Limb (tissue), 2 donors: ENCODE results near the gene DIAPH1.
"Not testable (repeated sequence)": the region's sequence is repeated elsewhere in the genome, so short reads cannot be mapped to it uniquely, and the experiment has no call there.

Source experiments
- DNase-seq, 2 donors: peaks; one replicate each; pipeline ENCODE4 v3.0.0-alpha.2; 2016; ENCODE audit errors: extremely low spot score in 2 of 2

Gene DIAPH1

DNA sequence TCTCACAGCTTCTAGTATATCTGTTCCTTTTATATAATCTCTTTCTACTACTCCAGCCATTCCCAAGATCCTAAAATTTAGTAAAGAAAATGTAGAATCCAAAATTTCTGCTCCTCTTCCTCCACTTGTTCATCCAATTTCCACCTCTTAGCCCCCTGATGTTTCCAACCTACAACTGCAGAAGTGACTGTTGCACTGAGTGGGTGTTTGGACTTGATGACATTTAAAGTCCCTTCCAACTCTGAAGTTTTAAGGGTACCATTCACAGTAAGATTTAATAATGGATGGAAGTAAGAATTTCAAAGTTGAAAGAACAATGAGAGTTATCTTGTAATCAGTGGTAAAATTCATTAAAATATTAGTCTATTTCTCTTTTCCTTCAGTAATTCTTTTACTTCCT, 5.5 kb downstream of the DIAPH1 start:
- no peak for DNase-seq

DNA sequence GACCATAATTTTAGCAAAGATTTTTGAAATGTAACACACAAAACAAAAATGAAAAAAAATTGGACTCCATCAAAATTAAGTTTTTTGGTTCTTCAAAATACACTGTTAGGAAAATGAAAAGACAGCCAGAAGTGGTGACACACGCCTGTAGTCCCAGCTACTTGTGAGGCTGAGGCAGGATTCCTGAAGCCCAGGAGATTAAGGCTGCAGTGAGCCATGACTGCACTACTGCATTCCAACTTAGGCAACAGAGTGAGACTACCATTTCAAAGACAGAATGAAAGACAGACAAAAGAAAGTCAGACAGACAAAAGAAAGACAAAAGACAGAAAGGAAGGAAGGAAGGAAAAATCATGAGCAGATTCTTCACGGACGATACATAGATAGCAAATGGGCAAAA, 7.5 kb downstream of the DIAPH1 start:
- no peak for DNase-seq

DNA sequence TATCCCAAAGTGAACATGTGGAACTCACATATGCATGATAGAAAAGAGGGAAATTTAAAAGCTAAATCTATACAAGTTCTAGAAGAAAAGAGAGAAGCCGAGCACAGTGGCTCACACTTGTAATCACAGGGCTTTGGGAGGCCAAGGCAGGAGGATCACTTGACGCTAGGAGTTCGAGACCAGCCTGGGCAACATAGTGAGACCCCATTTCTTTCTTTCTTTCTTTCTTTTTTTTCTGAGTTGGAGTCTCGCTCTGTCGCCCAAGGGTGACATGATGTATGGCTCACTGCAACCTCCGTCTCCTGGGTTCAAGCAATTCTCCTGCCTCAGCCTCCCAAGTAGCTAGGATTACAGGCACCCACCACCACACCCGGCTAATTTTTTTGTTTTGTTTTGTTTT, 8.9 kb downstream of the DIAPH1 start:
- not testable (repeated sequence) for DNase-seq

DNA sequence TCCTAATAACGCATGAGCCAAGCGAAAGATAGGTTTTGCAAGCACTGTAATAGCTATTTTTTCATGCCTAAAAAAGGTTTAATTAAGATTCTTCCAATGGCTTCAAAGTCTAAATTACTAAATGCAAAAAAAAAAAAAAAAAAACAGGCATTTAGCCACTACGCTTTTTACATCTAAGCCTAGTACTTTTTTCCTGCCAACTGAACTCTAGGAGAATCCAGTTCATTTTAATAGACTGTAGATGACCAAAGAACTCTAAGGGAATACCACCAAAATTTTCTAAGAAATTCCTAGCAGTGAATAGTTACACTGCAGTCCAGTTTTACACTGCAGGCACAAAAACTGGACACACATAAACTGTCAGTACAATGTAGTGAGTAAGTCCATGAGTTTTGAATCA, 9.8 kb downstream of the DIAPH1 start:
- DNase-seq = no peak

DNA sequence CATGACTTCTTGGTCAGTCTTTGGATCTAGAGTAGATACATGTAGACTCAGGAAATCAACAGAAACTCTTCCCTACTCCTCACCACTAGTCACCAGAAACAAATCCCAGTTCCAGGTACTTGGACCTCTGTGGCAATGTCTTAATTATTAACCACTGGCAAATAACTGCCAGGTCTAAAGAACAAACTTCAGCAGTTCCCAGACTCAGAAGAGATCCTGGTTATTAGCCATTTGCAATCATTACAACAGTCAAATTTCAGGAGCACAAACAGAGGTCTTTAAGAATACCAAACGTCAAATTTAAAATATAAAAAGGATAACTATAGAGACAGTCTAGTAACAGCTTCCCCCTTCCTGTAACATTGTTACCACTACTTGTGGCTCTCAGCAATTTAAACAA, 10.2 kb downstream of the DIAPH1 start:
- DNase-seq = no peak

DNA sequence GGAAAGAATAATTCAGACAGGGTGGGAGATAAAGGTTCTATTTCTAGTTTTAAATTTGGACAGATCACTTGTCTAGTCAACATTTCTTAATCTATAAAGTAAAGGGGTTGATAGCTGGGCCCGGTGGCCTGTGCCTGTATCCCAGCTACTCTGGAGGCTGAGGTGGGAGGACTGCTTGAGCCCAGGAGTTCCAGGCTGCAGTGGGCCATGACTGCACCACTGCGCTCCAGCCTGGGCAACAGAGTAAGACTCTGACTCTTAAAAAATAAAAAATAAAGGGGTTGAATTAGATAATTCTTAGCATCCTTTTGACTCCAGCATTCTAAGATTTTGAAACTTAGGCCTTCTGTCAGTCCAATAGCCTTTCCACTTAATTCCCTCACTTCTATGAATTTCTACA, 10.8 kb downstream of the DIAPH1 start:
- DNase-seq = no peak

DNA sequence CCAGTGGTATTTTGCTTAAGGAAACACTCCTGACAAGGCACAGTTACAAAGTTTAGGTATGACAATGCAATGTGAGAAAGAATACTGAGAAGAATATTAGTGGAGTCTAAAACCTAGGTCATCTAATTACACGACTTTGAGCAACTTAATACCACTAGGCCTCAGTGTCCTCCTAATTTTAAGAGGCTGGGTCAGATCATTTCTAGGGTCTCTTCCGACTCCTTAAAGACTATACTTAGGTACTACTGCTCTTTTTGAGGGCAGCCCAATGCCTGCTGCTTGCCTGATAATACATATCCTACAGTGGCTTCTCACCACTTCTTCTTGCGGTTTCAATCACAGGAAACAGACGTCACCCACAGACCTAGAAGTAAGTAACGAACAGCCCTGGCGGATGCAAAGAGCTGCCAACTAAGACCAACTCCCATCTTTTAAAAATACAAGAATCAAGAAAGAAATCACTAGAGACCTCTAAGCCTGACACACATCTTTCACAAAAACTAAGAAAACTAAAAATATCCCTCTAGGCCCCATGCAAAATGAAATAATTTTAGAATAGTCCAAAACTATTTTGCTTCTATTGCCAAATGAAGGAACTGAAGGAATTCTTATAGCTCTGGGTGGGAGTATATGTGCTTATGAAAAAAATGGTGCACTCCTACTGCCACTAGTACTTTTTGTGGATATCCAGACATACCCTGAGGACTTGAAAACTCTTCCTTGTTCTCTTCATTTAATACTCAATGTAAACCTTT, 13.1 kb downstream of the DIAPH1 start:
- no peak for DNase-seq

DNA sequence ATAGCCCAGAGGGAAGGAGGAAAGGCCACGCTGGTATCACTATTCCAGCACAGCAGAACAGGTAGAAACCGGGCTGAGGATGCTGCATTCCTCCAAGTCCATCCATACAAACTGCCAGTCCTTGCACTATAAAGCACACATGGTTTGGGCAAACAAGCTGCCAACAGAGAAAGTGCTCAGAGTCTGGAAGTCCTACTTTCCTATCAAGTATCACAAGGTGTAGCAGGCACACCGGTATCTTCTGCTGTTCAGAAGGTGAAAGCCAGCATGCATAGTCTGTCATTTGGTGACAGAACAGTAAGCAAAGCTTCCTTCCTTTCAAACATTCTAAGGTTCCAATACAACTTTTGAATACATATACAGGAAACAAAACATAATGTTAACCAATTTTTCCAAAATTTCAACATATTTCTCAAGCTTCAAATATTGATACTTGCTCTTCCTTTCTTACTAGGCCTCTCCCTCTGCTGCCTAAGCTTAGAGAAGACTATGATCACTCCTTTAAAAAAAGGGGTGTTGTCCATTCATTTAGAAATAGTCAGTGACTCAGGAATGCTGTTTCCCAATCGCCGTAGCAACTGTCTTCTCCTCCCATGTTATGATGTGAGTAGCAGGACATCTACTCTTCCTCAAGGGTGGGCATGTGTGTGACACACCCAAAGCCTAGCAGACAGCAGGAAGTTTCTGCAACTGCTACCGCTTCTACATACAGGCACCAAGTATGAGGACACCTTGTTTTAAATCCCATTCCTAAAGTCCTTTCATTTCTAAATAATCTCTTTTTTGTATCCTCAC, 14.7 kb downstream of the DIAPH1 start:
- peak in 1 of 2 donors; percentile 42 for DNase-seq

DNA sequence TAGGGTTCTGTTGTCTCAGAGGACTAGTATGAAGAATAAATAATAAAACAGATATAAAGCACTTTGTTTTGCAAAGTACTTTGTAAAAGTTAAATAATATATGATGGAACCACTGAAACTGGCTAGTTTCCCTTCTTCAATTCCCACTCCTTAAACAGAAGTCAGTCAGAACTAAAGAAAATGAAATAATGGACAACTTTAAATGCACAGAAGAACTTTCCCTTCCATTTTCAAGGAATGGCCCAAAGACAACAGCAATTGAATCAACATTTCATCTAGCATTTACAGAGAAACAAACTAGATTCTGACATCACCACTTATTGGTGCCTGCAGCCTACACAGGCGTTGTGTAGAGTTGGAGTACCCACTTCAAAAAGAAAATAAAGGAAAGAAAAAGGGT, 16.2 kb downstream of the DIAPH1 start:
- DNase-seq = no peak

DNA sequence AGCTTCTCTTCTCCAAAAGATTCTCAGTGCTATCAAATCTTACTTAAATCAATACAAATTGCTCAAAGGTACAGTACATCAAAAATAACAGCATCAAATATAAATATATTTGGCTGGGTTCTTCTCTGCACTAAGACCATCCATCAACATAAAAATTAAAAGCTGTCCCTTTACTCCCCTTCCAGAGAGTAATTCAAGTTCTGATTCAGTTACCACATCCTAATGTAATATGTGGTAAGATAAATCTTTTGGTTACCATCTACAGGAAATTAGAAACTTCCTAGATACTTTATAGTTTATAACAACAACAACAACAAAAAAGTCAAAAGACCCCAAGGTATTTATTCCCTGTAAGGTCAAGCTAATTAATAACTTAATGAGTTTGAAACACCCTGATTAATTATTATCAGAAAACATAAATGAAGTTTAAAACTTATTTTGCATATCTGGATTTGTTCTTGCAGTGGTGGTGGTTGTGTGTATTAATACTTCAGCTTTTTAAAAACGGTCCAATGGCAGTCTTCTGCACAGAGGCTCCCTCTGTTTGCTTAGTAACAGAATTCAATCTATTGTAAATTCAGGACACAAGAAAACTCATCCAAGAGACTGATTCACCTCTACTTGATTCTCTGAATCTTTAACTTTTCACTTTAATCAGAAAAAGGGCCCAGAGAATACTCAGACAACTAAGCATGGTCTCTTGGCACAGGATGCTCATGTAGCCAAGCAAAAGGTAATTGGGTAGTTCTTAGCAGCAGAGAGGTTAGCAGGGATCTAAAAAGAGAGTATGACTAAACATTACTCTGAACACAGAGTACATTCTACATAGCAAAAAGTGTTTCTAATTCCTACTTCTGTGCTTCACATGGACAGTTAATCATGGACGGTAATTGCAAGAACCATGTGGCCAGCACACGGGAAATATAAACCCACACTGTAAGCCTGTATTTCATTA, 20.1 kb downstream of the DIAPH1 start:
- DNase-seq = no peak

DNA sequence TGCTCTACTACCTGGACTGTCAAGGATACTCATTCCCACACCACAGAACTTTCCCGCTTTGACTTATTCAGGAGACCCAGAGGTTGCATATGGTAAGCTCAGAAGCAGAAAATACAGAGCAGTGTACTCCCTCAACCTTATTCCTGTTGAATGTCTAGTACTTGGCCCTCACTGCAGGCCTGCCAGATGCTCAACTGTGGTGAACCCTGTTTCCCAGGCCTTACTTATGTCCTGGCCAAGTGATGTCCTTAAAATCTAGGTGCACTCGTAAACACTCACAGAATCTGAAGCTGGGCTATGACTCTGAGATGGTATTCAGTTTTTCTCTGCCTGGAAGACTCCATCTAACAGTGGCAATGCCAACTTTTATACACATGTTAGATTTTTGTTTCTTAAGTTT, 21.0 kb downstream of the DIAPH1 start:
- no peak for DNase-seq

DNA sequence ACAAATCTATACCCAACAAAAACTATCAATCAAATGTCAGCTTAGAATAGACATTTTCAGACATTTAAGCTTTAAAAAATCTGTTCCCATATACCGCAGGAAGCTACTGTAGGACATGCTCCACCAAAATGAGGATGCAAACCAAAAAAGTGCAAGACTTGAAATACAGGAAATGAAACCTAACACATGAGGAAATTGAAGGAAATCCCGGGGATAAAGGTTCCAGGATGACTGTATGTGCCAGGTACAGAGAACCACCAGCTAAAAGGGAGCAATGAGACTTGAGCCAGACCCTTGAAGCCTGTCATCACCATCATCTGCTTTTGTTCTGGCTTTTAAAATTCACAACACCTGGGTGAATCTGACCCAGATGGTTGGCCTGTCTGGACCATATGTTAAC, 21.4 kb downstream of the DIAPH1 start:
- DNase-seq = no peak

DNA sequence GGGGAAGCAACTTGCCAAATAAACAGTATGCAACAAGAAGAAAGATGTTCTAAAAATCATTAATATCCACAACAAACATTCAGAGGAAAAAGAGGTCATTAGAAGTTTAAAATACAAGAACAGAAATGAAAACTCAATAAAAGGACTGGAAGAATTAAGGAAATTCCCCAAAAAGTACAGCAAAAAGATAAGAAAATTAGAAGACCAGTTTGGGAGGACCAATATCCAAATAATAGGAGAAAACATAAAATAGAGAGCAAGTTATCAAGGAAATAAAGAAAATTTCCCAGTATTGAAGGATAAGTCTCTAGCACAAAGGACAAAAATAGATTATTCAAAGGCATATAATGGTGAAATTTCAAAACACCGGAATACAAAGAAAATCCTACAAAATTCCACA, 21.9 kb downstream of the DIAPH1 start:
- DNase-seq = no peak

DNA sequence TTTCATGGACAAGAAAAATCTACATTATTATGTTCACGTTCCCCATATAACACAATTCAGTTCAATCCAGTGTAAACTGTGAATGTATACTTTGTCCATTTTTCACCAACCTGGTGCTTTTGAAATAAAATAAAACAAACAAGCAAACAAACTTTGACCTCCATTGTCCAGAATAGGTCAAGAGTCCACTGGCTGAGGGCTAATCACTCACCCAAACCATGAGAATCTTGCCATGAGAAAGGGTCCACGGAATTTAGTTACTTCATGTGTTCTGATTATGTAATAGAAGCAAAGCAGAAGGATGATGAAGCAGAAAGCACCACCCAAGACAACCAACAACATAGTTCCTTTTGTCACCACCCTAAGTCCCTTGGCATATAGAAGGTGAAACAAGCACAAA, 28.7 kb downstream of the DIAPH1 start:
- no peak for DNase-seq

DNA sequence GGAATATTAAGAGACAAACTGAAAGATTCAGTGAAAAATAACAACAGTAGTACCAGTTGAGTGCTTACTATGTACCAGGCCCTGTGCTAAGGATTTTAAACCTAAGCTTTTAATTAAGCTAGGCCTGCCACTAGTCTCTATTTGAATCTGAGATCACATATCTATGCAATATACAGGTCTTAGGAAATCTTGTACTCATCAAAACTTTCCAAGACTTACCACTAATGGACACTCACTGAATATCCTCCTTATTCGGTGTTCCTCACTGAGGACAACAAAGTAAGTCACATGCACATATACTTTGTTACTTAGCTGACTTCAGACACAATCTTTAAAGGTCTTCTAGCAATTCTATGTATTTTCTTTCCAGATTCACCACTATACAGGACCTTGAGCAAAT, 32.6 kb downstream of the DIAPH1 start:
- DNase-seq = no peak

DNA sequence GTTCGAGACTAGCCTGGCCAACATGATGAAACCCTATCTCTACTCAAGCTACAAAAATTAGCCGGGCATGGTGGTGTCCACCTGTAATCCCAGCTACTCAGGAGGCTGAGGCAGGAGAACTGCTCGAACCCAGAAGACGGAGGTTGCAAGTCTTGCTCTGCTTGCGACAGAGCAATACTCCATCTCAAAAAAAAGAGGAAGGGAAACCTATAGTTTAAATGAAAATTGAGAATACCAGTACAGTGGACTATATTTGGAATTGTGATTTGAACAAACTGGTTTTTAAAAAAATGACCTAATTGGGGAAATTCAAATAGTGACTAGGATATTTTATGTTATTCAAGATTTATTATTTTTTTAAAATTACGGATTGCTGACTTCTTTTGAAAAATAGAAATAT, 33.2 kb downstream of the DIAPH1 start:
- DNase-seq = no peak

DNA sequence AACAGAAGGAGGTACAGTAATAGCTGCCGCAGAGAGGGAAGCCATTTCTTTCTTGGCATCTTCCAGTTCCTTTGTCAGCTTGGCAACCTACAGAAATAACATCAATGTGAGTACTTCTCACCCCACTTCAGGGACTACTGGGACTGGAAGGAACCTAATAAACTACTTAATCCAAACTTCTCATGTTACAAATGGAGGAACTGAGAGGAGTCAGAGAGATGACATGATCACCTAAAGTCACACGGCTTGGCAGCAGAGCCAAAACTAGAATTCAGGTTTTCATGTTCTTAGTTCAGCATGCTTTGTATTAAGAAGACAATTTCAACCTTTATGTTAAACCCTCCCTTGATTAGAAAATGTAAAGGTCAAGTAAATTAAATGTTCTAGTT, 44.7 kb downstream of the DIAPH1 start:
- no peak for DNase-seq

DNA sequence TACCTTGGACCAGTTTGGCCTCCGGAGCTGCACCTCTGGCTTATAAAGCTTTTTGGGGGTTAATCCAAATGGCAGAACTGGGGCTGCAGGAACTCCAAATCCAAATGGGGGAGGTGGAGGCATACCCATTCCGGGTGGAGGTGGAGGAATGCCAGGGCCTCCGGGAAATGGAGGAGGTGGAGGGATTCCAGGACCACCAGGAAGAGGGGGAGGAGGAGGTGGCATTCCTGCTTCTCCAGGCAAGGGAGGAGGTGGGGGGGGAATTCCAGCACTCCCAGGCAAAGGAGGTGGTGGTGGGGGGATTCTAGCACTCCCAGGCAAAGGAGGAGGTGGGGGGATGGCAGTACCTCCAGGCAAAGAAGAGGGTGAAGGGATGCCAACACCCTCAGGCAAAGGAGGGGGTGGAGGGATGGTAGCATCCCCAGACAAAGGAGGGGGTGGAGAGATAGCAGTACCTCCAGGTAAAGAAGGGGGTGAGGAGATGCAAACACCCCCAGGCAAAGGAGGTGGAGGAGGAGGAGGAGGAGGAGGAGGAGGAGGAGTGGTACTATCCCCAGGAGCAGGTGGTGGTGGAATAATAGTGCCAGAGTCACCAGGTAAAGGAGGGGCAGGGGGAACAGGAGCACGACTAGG, 45.2 kb downstream of the DIAPH1 start:
- DNase-seq = no peak

DNA sequence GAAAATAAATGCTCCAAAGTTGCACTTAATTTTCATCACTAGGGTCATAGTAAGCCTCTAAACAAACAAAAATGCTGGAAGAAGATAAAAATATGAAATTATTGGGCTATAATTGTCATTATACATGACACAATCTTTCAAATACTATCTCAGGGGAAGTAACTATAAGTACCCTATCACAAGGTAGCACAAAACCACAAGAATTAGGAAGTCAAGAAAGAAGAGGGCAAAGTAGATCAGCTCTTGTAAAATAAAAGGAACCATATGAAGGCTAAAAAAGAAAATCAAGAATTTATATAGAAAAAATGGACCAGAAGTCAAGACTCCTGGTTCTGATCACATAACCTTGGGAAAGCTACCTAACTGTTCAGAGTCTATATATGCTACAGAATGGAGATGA, 48.1 kb downstream of the DIAPH1 start:
- no peak for DNase-seq

DNA sequence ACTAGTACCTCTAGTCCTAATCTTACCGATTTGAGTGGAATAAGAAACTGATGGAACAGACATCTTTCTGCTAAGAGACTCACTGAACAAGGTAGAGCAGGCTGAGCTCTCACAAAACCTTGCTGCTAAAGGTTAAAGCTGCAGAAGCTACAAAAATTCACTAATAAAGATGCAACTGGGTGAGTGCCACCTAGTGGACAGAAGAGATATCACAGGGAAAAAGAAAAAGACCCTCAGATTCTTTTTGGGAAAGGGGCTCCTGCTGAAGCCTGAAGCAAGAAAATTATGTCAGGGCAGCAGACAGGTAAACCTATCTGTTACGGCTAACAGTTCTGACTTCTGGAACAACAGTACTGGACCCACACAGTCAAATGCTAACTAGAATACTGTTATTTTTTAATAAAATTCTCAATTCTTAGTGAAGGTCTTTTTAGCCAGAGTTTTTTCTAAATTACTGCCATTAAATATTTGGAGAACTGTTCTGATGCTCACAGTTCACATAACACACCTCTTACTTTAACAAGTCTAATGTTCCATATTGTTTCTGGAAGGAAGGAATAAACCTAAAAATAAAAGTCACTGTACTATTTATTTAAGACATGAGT, 51.2 kb downstream of the DIAPH1 start:
- DNase-seq = peak in 1 of 2 donors; percentile 22
